ENCODE data around the gene VAMP5.
"Not testable (repeated sequence)": the region's sequence is repeated elsewhere in the genome, so short reads cannot be mapped to it uniquely, and the experiment has no call there.

The VAMP5 gene

DNA sequence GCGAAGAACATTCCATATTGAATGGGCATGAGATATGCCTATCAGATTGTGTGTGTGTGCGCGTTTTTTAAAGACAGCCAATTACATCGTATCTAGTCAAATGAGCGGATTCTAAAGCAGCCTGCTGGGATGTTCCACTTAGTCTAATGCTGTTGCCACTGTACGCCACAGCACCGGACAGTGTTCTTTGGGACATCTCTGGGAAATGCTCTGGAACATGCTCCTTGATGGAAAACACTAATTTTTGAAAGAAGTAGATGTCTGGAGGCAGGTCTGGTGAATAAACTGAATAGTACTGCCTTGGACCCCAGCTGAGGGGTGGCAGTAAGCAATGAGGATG, 21.9 kb downstream of the VAMP5 start:
- TF ChIP-seq GATA1 (IDR thresholded peaks at IDR 0.05; ENCODE audit: low read depth, low read length) (no peak), POLR2A (IDR thresholded peaks at IDR 0.05; ENCODE audit: low read length) (no peak)
- DNase-seq, result no peak

DNA sequence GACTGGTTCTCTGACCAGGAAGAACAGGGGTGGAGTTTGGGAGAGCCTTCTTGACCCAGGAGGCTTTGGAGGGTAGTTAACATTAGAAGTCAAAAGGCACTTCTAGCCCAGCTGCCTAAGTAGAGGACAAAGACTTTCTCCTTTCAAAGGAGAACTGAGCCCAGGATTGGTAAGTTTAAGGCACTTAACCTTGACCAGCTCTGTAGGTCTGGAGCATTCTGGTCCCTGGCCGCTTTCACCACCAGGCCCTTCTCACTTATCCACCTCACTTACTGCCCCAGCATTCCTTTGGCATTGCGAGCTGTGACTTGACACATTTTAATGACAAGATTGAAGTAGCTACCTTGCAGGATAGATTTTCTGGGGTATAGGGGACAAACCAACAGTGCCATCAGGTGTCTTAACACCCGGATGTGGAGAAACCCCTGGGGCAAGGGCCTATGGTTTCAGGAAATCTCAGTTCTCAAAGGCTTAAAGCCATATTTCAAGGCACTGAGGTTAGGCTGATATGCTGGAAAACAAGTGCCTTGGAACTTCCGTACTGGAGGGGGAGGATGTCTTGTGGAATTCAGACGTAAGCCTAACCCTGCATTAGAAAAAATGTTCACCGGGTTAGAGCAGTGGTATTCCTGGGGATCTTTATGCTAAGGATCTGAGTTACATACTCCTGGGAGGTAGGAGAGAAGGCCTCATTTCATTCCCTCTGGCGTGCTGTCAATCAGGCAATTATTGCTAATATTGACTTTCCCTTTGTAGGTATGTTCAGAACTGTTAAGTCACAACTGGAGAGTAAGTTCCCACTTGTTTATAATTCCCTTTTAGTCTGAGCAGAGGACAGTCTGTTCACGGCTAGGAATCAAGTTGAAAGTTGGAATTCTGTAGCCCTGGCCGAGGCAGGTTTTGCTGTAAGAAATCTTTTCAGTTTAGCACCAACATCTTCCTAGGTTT, 23.3 kb downstream of the VAMP5 start:
- TF ChIP-seq GATA1 (IDR thresholded peaks at IDR 0.05; ENCODE audit: low read depth, low read length) (no peak), POLR2A (IDR thresholded peaks at IDR 0.05; ENCODE audit: low read length) (no peak)
- no peak for DNase-seq

DNA sequence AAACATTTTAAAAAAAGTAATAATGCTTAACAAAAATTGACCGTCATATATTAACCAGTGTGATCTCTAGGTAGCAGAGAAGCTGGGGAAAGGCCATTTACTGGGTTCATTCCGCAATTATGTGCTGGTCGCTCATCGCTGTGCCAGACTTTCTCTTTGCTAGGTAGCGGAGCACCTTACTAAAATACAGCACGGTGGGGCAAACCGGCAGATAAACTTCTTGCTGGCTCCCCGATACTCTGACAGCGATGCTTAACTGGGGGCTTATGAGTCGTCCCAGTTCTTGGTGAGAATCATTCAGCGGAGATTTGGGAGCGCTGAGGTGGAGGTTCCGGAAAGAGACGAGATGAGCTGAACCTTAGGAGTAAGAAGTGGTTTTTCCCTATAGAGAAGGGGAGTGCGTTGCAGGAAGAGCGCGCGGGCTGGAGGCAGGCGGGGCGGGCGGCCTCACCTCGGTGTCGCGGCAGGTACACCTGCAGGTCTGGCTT, 27.0 kb downstream of the VAMP5 start:
- peak in 1 of 2 experiments; percentile 46 for DNase-seq
- TF ChIP-seq POLR2A (IDR thresholded peaks at IDR 0.05; ENCODE audit: low read length) (no peak), GATA1 (IDR thresholded peaks at IDR 0.05; ENCODE audit: low read depth, low read length) (no peak)

DNA sequence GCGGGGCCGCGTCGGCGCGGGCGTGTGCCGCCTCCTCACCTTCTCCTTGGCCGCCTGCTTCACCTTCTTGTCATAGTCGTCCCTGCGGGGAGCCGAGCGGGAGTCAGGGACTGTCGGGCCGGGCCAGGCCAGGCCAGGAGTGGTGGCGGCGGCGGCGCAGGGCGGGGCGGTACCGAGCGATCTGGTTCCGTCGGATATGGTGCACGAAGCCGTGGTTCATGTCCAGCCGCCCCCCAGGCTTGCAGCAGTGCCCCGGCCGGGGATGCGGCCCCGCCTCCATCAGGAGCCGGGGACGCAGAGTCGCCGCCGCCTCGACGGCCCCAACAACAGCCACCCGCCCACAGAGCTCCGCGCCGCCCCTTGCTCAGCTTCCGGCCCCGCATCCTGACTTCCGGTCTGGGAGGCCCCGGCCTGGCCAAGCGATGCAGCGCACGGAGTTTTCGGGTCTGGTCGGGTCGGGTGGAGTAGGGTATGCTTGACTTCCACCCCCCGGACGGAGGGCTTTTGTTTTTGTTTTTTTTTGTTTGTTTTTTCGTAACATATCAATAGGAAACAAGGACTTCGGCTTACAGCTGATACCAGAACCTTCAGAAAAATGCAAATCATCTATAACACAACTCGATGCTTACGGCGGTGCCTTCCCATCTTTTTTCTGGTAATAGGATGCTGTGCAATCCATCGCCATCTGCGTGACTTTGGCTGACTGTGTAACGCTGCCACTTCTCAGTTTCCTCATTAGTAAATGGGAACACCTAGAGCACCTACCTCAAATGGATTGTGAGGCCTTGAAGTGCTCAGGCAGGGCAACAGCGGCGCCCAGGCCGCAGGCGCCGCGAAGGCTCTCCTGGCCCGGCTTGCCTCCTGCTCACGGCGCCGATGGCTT, 27.7 kb downstream of the VAMP5 start, which contains the start of gene C2orf68:
Gene C2orf68, minus strand, starts transcription at position 362 of the 883 bp plus-strand sequence. Its CDS starts 82 bp downstream, at position 280.
- TF ChIP-seq GATA1 (IDR thresholded peaks at IDR 0.05; ENCODE audit: low read depth, low read length) (no peak), POLR2A (IDR thresholded peaks at IDR 0.05; ENCODE audit: low read length) (peak; percentile 81)
- peak; percentile 93 for DNase-seq

DNA sequence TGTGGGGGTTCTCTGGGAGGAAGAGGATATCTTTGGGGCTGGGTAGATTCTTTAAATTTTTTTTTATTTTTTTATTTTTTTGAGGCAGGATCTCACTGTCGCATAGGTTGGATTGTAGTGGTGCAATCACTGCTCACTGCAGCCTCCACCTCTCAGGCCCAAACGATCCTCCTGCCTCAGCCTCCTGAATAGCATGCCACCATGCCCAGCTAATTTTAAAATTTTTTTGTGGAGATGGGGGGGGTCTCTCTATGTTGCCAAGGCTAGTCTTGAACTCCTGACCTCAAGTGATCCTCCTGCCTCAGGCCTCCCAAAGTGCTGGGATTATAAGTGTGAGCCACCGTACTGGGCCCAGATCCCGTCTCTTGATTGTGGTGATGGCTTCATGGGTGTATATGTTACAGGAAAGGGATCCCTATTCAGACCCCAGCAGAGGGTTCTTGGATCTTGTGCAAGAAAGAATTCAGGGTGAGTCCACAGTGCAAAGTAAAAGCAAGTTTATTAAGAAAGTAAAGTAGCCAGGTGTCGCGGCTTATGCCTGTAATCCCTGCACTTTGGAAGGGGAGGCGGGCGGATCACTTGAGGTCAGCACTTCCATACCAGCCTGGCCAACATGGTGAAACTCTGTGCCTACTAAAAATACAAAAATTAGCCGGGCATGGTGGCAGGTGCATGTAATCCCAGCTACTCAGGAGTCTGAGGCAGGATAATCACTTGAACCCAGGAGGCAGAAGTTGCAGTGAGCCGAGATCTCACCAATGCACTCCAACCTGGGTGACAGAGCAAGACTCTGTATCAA, 29.7 kb downstream of the VAMP5 start:
- TF ChIP-seq GATA1 (IDR thresholded peaks at IDR 0.05; ENCODE audit: low read depth, low read length) (no peak), POLR2A (IDR thresholded peaks at IDR 0.05; ENCODE audit: low read length) (no peak)

DNA sequence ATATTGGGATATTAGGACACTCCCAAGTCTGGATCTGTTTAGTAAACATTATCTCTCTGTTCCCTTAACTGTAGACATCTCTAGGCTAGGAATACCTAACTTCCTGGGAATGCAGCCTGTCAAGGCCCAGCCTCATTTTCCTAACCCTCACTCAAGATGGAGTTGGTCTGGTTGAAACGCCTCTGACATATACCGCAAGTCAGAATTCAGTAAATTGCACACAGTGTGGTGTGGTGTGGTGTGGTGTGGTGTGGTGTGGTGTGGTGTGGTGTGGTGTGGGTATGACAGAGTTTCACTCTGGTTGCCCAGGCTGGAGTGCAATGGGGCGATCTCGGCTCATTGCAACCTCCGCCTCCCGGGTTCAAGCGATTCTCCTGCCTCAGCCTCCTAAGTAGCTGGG, 30.5 kb downstream of the VAMP5 start:
- DNase-seq, result not testable (repeated sequence)

More for the DNA sequence above, 29.7 kb downstream of the VAMP5 start:
- DNase-seq, result no peak

DNA sequence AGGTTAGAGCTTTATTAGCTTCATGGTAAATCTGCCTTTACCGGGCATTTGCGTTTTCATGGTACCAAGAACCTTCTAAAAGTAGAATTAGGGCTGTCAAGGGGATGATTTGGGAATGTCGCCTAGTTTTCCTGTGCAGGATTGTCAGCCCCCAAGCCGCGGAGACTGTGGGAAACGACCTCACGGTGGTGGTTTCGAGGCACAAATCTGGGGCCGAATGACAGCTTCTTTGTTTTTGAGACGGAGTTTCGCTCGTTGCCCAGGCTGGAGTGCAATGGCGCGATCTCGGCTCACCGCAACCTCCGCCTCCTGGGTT, 31.1 kb downstream of the VAMP5 start:
- no peak for DNase-seq
- TF ChIP-seq GATA1 (IDR thresholded peaks at IDR 0.05; ENCODE audit: low read depth, low read length), result no peak
- no peak for TF ChIP-seq POLR2A (IDR thresholded peaks at IDR 0.05; ENCODE audit: low read length)

DNA sequence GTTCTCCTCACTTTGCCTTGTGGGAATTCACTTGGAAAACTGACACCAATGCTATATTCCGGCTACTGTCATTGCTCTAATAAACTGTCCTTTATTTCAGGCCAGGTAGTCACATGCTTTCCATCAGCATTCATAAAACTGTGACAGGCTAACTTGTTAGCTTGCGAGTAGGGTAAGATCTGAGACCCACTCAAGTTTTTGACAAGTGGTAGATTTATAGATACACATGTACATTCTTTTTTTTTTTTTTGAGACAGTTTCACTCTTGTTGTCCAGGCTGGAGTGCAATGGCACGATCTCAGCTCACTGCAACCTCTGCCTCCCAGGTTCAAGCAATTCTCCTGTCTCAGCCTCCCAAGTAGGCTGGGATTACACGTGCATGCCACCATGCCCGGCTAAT, 33.5 kb downstream of the VAMP5 start:
- DNase-seq, result not testable (repeated sequence)

DNA sequence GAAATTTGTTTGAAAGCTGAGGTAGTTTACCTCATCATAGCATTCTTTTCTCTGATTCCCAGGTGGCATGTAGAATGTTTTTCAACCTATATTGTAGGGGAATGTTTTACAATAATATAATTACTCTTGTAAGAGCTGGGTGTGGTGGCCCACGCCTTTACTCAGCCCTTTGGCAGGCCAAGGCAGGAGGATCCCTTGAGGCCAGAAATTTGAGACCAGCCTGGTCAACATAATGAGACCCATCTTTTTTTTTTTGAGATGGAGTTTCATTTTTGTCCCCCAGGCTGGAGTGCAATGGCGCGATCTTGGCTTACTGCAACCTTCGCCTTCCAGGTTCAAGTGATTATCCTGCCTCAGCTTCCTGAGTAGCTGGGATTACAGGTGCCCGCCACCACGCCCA, 35.4 kb downstream of the VAMP5 start:
- TF ChIP-seq GATA1 (IDR thresholded peaks at IDR 0.05; ENCODE audit: low read depth, low read length) (no peak), POLR2A (IDR thresholded peaks at IDR 0.05; ENCODE audit: low read length) (no peak)
- DNase-seq, result no peak

DNA sequence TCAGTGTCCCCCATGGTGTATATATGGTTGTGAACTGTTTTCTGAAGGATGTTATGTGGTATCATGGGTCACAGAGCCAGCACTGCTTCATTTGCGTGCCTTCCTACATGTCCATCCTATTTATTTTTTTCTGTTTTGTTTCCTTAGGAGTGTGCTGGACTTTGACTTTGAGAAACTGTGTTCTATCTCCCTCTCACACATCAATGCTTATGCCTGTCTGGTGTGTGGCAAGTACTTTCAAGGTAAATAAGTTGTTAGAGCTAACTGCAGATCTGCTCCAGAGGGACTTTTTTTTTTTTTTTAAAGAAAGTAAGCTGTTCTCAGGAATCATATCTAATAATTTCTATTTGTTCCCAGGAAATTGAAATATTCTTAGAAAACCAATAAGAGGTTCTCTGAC, 37.1 kb downstream of the VAMP5 start:
- TF ChIP-seq GATA1 (IDR thresholded peaks at IDR 0.05; ENCODE audit: low read depth, low read length) (no peak), POLR2A (IDR thresholded peaks at IDR 0.05; ENCODE audit: low read length) (no peak)
- no peak for DNase-seq

DNA sequence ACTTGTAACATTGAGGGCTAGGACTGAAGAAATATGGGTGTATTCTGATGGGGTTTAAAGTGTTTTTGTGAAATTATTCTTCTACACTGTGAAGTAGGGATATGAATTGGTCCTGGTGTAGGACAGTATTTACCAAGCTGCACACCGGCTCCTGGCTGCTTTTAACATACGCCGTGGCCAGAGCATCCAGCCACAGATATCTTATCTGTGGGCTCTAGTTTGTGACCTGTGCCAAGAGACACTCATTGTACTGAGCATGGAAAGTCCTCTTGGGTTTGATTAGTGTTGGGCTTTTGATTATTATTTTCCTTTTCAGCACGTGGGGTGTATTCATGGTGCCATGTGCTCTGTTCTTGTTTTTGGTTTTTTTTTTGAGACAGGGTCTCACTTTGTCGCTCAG, 39.8 kb downstream of the VAMP5 start:
- no peak for DNase-seq
- TF ChIP-seq GATA1 (IDR thresholded peaks at IDR 0.05; ENCODE audit: low read depth, low read length), result no peak
- no peak for TF ChIP-seq POLR2A (IDR thresholded peaks at IDR 0.05; ENCODE audit: low read length)

DNA sequence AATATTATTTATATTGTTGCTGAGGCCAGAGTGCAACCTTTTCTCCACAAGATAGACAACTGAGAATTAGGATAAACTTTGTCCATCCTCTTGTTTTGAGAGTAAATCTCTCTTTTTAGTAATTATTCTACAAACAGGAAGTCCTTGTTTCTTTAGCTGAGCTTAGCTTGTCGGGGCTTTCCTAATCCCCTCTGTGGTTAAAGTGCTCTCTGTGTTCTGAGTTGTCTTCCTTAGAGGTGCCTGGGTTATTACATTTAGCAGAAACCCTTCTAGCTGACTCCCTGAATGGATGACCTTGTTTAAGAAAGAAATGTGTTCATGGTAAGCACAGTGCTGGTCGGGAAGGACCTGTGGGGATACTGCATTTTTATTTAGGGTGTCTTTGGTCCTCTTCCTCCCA, 44.4 kb downstream of the VAMP5 start:
- DNase-seq, result no peak
- no peak for TF ChIP-seq POLR2A (IDR thresholded peaks at IDR 0.05; ENCODE audit: low read length)
- no peak for TF ChIP-seq GATA1 (IDR thresholded peaks at IDR 0.05; ENCODE audit: low read depth, low read length)

DNA sequence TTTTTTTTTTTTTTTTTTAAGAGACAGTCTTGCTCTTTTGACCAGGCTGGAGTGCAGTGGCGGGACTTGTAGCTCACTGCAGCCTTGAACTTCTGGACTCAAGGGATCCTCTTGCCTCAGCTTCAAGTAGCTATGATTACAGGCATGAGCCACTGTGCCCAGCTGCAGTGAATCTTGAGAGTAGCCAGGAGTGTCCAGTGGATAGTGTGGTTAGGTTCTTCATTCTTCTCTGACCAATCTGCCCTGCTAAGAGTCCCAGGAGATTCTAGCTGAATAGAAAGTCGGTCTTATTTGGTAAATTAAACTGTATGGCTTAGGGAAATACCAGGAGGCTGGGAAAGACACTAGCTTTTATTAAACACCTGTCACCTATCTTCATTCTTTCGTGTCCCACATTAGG, 47.1 kb downstream of the VAMP5 start:
- DNase-seq, result no peak
- no peak for TF ChIP-seq GATA1 (IDR thresholded peaks at IDR 0.05; ENCODE audit: low read depth, low read length)
- no peak for TF ChIP-seq POLR2A (IDR thresholded peaks at IDR 0.05; ENCODE audit: low read length)

DNA sequence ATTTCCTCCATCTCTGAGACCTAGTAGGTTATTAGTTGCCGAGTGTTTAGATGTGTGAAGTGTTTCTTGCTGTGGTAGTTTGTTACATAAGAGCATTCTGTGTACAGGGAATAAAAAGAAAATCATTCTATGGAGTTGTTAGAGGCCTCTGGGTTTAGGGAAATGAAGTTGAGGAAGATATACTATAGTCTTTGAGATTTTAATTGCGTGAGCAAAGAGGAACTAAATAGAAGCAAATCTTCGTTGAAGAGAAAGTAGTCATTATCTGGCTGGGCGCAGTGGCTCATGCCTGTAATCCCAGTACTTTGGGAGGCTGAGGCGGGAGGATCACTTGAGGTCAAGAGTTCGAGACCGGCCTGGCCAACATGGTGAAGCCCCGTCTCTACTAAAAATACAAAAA, 50.8 kb downstream of the VAMP5 start:
- DNase-seq, result no peak
- no peak for TF ChIP-seq GATA1 (IDR thresholded peaks at IDR 0.05; ENCODE audit: low read depth, low read length)
- TF ChIP-seq POLR2A (IDR thresholded peaks at IDR 0.05; ENCODE audit: low read length), result no peak
